Karpas-422 (cell line): ENCODE measurements around the gene AP1G2. TPM values are rescaled to one million over a fixed set of nuclear protein-coding genes. Genes with fewer than 3 reads are reported as not detected.
A peak's percentile ranks its signal among the peaks of the same experiment; 100 is the strongest.

Source experiments
- DNase-seq: peaks from one replicate; pipeline ENCODE4 v3.0.0-alpha.2; 2015
- H2AFZ ChIP-seq: fragments of 200-600 bp; sonication (generic); 2 replicates; pipeline ENCODE4 v1.6.1; 2014; ENCODE audit warnings: antibody characterized with exemption, low read length, mixed read lengths
- H3K27ac ChIP-seq: fragments of 200-600 bp; sonication (generic); 2 replicates; pipeline ENCODE4 v1.5.1; 2014; ENCODE audit warnings: mild to moderate bottlenecking, low read length, moderate library complexity
- H3K27me3 ChIP-seq: fragments of 200-600 bp; sonication (generic); 2 replicates; pipeline ENCODE4 v1.6.1; 2014; ENCODE audit warnings: low read length, mixed read lengths
- H3K36me3 ChIP-seq: fragments of 200-600 bp; sonication (generic); 2 replicates; pipeline ENCODE4 v1.6.1; 2014; ENCODE audit warnings: low read length, mixed read lengths; ENCODE audit not compliant: insufficient read depth
- H3K4me1 ChIP-seq: fragments of 200-600 bp; sonication (generic); 2 replicates; pipeline ENCODE4 v1.6.1; 2014; ENCODE audit warnings: mild to moderate bottlenecking, low read length, mixed read lengths
- H3K4me2 ChIP-seq: fragments of 200-600 bp; sonication (generic); 2 replicates; pipeline ENCODE4 v1.6.1; 2014; ENCODE audit warnings: low read length, low read depth, mild to moderate bottlenecking; ENCODE audit not compliant: poor library complexity, severe bottlenecking
- H3K4me3 ChIP-seq: fragments of 200-600 bp; sonication (generic); 2 replicates; pipeline ENCODE4 v1.5.1; 2014; ENCODE audit warnings: mild to moderate bottlenecking, antibody characterized with exemption, low read length, mixed read lengths
- H3K79me2 ChIP-seq: fragments of 200-600 bp; sonication (generic); 2 replicates; pipeline ENCODE4 v1.6.1; 2014; ENCODE audit warnings: mild to moderate bottlenecking, low read length, mixed read lengths
- H3K9ac ChIP-seq: fragments of 200-600 bp; sonication (generic); 2 replicates; pipeline ENCODE4 v1.6.0; 2014; ENCODE audit warnings: low read length
- H3K9me2 ChIP-seq: fragments of 200-600 bp; sonication (generic), shearing (Covaris generic); replicated peaks from 2 replicates; pipeline ENCODE4 v1.6.0; 2014; ENCODE audit warnings: mild to moderate bottlenecking, low read length, moderate library complexity; ENCODE audit not compliant: insufficient read depth
- H3K9me3 ChIP-seq: fragments of 300-700, 200-600 bp; sonication (generic); 2 replicates; pipeline ENCODE4 v1.6.1; 2014; ENCODE audit warnings: low read length, mixed read lengths
- H4K20me1 ChIP-seq: fragments of 200-600 bp; sonication (generic); 2 replicates; pipeline ENCODE4 v1.6.1; 2014; ENCODE audit warnings: mild to moderate bottlenecking, antibody characterized with exemption, low read length, low read depth; ENCODE audit not compliant: insufficient read depth
- total RNA-seq: library from RNA; depleted of rRNA; stranded (reverse); fragments of >200 nt; shearing (Covaris generic); gene quantifications from 2 replicates; pipeline ENCODE4 v1.2.3, GENCODE V29; 2014; ENCODE audit warnings: low replicate concordance; rRNA removed

The AP1G2 gene
- total RNA-seq, result 207 and 248 TPM in 2 replicates

DNA sequence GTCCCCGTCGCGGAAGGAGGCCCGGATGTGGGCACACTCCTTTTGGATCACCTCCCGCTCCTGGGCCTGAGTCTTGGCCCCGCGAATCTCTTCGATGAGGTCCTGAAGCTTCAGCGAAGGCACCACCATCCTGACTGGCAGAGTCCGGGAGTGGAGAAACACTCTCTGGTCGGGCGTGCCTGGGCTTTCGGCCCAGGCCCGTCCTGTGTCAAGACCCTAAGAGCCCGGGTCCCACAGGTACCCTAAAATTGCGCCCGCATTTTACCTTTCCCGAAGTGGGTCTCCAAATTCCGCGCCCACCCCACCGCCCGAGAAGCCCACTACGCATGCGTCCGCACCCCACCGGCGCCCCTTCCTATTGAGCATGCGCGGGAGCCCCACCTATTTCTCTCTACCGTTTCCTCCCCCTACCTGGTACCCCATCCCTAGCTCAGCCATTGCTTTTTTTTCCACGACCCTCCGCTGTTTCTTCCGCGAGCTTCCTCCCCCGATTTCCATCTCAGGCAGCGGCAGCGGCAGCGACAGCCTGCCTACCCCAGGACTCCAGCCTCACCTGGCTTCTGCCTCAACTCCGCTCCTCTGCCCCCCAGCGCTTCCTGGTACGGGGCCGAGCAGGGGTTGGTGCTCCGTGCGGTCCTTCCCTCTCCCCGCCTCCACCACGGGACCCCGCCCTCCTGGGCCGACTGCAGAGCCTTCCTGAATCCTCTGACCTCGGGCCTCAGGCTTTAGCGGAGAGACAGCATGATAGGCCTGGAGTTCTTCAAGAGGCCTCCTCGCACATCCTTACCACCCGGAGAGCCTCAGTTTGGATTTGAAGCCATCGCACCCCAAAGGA is at the start of gene AP1G2:
Gene AP1G2 (minus strand): TSS at position 606 of the 835 bp plus-strand sequence. CDS start 477 bp downstream, at position 129.
- Histone ChIP-seq H3K4me2 (peak within 1 kb of the TSS; percentile 92), H3K9ac (peak within 1 kb of the TSS; percentile 87)

DNA sequence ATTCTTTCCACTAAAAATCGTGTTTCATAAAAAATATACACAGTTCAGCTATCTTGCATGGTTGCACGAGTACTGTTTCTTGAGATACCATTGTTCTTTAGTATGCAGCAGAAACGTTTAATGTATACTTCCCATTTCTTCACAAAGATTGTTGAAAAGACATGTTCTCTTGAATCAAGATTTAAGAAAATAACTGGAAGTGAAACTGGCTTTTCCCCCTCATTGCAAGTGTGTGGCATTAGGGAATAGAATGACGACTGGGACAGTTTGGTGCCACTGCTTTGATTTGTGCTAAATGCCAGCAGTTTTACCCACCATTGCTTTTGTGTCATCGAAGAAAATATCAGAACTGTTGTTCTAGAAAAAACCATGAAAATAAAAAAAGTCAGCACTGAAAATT is 48.3 kb upstream of the AP1G2 start:
- Histone ChIP-seq H3K4me1 (no peaks in the 10 kb centered on the region), H3K4me2 (no peak overlapping the region), H3K4me3 (no peak overlapping the region), H3K27ac (no peak overlapping the region), H3K9me2 (no peaks in the 10 kb centered on the region), H2AFZ (no peak overlapping the region), H3K9me3 (no peaks in the 10 kb centered on the region), H3K27me3 (0 out of 2 replicates have a peak, but pooled peaks cover 3% of the 10 kb centered on the region), H3K9ac (no peak overlapping the region), H3K79me2 (no peaks in the 10 kb centered on the region), H4K20me1 (no peaks in the 10 kb centered on the region), H3K36me3 (no peaks in the 10 kb centered on the region)
- DNase-seq, result no peak

More for the DNA sequence above, at the start of gene AP1G2:
- Histone ChIP-seq H3K4me1 (peaks cover 34% of the 10 kb centered on the region), H3K9me3 (no peaks in the 10 kb centered on the region), H3K27ac (peak within 1 kb of the TSS; percentile 67), H2AFZ (peak within 1 kb of the TSS; percentile 80; the same call in 1 of the 2 replicates), H3K27me3 (no peaks in the 10 kb centered on the region), H3K9me2 (no peaks in the 10 kb centered on the region), H3K36me3 (peaks cover 16% of the 10 kb centered on the region; the same call in 1 of the 2 replicates), H3K4me3 (peak within 1 kb of the TSS; percentile 88), H3K79me2 (peaks cover 23% of the 10 kb centered on the region), H4K20me1 (no peaks in the 10 kb centered on the region; the same call in 1 of the 2 replicates)
- peak; percentile 99 for DNase-seq

DNA sequence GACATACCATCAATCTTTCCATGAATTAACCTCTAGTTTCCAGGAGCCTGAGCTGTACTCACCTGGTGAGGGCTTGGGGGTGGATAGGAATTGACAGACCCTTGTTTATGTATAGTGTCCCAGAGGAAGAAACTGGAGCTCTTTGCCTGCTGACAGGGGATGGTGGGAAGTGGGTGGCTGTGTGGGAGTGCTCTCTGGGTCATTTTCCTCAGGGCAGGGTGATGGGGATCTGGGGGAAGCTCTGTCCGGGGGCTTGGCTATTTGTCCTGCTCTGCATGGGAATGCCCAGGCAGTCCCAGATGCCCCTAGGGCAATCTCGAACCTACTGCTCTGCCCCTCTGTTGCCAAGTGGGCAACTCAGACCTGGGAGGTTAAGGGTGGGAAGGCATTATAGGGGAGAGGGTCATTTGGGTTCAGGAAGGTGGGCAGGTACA is 46.8 kb upstream of the AP1G2 start:
- Histone ChIP-seq H3K36me3 (no peaks in the 10 kb centered on the region), H2AFZ (no peak overlapping the region), H3K9me2 (no peaks in the 10 kb centered on the region), H3K4me1 (no peaks in the 10 kb centered on the region), H3K4me3 (no peak overlapping the region), H3K9ac (no peak overlapping the region), H3K79me2 (no peaks in the 10 kb centered on the region), H4K20me1 (no peaks in the 10 kb centered on the region), H3K27ac (no peak overlapping the region), H3K4me2 (no peak overlapping the region), H3K9me3 (no peaks in the 10 kb centered on the region), H3K27me3 (0 out of 2 replicates have a peak, but pooled peaks cover 5% of the 10 kb centered on the region)
- DNase-seq, result no peak

- H3K79me2 ChIP-seq, result no peaks in the 10 kb centered on the region
- H3K9me2 ChIP-seq, result no peaks in the 10 kb centered on the region
- no peak for DNase-seq
- no peaks in the 10 kb centered on the region for H3K9me3 ChIP-seq
- no peak overlapping the region for H3K4me2 ChIP-seq
- H3K36me3 ChIP-seq, result no peaks in the 10 kb centered on the region
- no peak overlapping the region for H3K9ac ChIP-seq
- H3K4me3 ChIP-seq, result no peak overlapping the region
- no peak overlapping the region for H2AFZ ChIP-seq
- H3K4me1 ChIP-seq, result no peaks in the 10 kb centered on the region
- no peaks in the 10 kb centered on the region for H4K20me1 ChIP-seq
- H3K27ac ChIP-seq, result no peak overlapping the region
- H3K27me3 ChIP-seq, result 0 out of 2 replicates have a peak, but pooled peaks cover 5% of the 10 kb centered on the region
These were observed 45.9 kb upstream of the AP1G2 start for GRCh38 chr14:23613242-23614070.

GRCh38 chr14:23612802-23613201 is 45.2 kb upstream of the AP1G2 start:
- H3K9me2 ChIP-seq, result no peaks in the 10 kb centered on the region
- H3K4me2 ChIP-seq, result no peak overlapping the region
- no peak overlapping the region for H3K9ac ChIP-seq
- H2AFZ ChIP-seq, result no peak overlapping the region
- no peaks in the 10 kb centered on the region for H3K36me3 ChIP-seq
- no peak overlapping the region for H3K4me3 ChIP-seq
- H3K79me2 ChIP-seq, result no peaks in the 10 kb centered on the region
- H4K20me1 ChIP-seq, result no peaks in the 10 kb centered on the region
- 0 out of 2 replicates have a peak, but pooled peaks cover 5% of the 10 kb centered on the region for H3K27me3 ChIP-seq
- DNase-seq, result no peak
- no peaks in the 10 kb centered on the region for H3K9me3 ChIP-seq
- H3K27ac ChIP-seq, result no peak overlapping the region
- no peaks in the 10 kb centered on the region for H3K4me1 ChIP-seq

DNA sequence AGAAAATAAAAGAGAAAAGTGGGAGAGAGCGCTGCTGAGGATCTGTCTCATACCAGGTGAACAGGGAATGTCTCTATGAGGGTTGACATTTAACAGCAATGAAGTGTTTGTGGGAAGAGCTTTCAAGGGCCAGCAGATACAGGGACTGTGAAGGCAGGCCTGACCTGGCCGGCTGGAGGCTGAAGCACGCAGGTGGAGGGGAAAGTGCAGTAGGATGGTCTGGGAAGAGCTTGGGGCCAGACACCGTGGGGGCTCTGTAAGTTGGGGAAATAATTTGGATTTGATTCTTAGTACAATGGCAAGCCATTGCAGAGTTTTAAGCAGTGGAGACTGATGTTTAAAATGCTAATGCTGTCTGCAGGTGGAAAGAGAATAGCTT is 44.8 kb upstream of the AP1G2 start:
- H2AFZ ChIP-seq, result no peak overlapping the region
- no peaks in the 10 kb centered on the region for H3K9me3 ChIP-seq
- H3K4me1 ChIP-seq, result no peaks in the 10 kb centered on the region
- no peak overlapping the region for H3K9ac ChIP-seq
- H3K4me2 ChIP-seq, result no peak overlapping the region
- H3K36me3 ChIP-seq, result no peaks in the 10 kb centered on the region
- H3K27ac ChIP-seq, result no peak overlapping the region
- no peaks in the 10 kb centered on the region for H3K9me2 ChIP-seq
- no peak for DNase-seq
- H3K4me3 ChIP-seq, result no peak overlapping the region
- H3K79me2 ChIP-seq, result no peaks in the 10 kb centered on the region
- H4K20me1 ChIP-seq, result no peaks in the 10 kb centered on the region
- 0 out of 2 replicates have a peak, but pooled peaks cover 5% of the 10 kb centered on the region for H3K27me3 ChIP-seq

GRCh38 chr14:23610815-23611289 is 43.3 kb upstream of the AP1G2 start:
- no peak overlapping the region for H2AFZ ChIP-seq
- 0 out of 2 replicates have a peak, but pooled peaks cover 5% of the 10 kb centered on the region for H3K27me3 ChIP-seq
- DNase-seq, result no peak
- H3K4me1 ChIP-seq, result no peaks in the 10 kb centered on the region
- H3K4me3 ChIP-seq, result no peak overlapping the region
- H3K4me2 ChIP-seq, result no peak overlapping the region
- H3K79me2 ChIP-seq, result no peaks in the 10 kb centered on the region
- H3K9me3 ChIP-seq, result no peaks in the 10 kb centered on the region
- no peaks in the 10 kb centered on the region for H3K9me2 ChIP-seq
- H3K9ac ChIP-seq, result no peak overlapping the region
- H3K27ac ChIP-seq, result no peak overlapping the region
- no peaks in the 10 kb centered on the region for H4K20me1 ChIP-seq
- no peaks in the 10 kb centered on the region for H3K36me3 ChIP-seq
